Activated effector memory CD4-positive, alpha-beta T cell treated with anti-CD3 and anti-CD28 coated beads, Interleukin-2, amount 50 U/mL, for 16 hours (primary cell): ENCODE data around the gene YY1.
"Not testable (repeated sequence)": the region's sequence is repeated elsewhere in the genome, so short reads cannot be mapped to it uniquely, and the experiment has no call there.

ENCODE experiments used
- DNase-seq: peaks from one replicate; pipeline ENCODE4 v3.0.0-alpha.2; 2020

YY1 gene

GRCh38 chr14:100238419-100239210, at the start of gene YY1:
Gene YY1, plus strand, starts transcription at chr14:100239144. Its CDS starts 101 bp downstream, at chr14:100239245.
- DNase-seq = peak; percentile 100

- DNase-seq = no peak
These were observed 48.8 kb upstream of the YY1 start for GRCh38 chr14:100190126-100190525.

GRCh38 chr14:100191584-100192249, 47.2 kb upstream of the YY1 start:
- DNase-seq = no peak

GRCh38 chr14:100192250-100192671, 46.7 kb upstream of the YY1 start:
- no peak for DNase-seq

DNA sequence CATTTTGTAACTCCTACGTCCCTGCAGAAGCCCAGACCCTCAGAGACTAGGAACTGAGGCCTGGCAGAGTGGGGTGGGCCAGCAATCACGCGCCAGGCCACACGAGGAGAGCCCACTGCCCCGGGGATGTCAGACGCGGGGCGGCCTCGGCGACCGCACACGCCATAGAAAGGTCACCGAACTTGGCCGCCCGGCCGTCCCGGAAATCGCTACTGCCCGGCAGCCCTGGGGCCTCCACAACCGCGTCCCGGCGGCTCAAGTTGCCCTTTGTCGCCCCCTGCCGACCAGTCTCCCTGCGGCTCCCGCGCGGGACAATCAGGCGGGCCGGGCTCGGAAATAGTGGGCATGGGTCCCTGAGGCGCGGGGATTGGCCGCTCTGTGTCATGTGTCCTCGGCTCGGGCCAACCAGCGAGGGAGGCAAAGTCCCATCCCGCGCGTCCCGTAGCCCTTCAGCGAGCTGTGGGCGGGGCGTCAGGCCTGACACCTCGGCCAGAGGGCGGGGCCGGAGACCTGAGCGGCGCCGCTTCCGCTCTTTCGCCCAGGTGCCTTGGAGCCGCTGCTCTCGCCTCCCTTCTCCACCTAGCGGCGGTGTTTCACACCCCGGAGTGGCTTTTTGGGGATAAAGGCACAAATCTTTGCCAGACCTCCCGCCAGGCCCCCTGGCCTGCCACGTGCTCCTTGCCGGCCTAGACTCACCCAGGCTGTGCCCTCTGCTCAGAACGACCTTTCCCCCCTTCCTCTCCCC, 46.1 kb upstream of the YY1 start:
- DNase-seq = peak; percentile 100

DNA sequence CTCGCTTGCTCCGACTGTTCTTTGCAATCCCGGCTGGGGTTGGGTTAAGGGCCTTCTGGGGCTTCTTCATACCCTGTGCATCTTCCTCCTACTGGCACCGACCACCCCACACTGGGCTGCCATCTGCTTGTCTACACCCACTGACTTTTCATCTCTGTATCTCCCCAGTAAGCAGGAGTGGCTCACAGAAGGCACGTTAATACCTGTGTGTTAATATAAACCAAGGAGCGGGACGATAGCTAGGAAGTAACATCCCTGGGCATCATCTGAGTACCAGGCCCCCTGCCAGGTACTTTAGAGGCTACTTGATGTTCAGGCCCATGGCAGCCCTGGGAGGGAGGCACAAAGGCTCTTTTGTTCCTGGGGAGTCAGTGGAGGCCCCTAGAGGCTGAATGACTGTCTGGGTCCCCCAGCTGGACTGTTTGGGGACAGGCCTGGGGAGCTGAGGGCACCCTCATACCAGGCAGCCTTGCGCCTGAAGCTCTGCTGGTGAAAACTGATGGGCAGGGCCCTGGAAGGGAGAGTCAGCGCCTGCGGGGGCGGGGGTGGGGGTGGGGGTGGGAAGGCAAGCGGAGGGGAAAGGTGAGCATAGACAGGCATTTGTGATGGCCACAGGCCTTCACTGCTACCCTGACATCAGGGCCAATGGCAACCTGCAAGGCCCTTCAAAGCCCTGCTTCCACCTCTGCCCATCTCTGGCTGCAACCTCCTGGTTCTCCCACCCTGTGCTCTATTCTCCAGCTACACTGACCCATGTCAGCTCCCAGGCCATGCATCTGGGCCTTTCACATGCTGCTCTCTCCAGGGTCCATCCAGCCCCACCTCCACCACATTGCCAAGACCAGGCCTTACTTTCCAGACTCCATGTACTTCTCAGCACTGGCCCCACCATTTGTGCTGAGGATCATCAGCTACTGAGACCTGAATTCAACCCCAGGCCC, 45.3 kb upstream of the YY1 start:
- DNase-seq = no peak

- DNase-seq = no peak
These were observed 39.6 kb upstream of the YY1 start for GRCh38 chr14:100199240-100199860.

GRCh38 chr14:100200311-100200710, 38.6 kb upstream of the YY1 start:
- DNase-seq = no peak

DNA sequence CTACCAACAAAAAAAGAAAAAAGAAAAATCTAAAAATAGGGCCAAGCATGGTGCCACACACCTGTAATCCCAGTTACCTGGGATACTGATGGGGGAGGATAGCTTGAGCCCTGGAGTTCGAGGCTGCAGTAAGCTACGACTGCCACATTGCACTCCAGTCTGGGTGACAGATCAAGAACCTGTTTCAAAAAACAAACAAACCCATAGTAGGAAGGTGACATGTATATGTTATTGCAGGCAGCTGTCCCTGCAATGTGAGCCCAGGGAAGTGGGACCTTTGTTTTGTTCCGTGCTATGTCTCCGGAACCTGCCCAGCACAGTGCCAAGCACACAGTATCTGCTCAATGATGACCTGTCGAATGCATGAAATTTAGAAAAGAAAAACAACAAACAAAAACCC, 37.2 kb upstream of the YY1 start:
- DNase-seq = no peak

DNA sequence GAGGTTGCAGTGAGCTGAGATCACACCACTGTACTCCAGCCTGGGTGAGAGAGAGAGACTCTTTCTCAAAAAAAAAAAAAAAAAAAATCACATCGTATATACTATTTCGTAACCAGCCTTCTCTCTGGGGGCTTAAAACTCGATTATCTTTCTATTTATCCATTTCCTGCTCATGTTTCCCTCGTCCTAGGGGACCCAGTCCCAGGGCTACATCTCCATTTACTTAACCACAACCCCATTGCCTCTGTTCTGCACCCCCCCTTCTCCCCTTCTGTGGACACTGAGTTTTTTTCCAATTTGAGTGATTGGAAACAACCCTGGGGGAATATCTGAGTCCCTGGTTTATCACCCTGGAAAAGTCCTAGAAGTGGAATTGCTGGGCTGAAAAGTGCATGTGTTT, 36.2 kb upstream of the YY1 start:
- DNase-seq = no peak

- no peak for DNase-seq
These were observed 35.8 kb upstream of the YY1 start for GRCh38 chr14:100203146-100203545.

GRCh38 chr14:100203962-100204834, 34.7 kb upstream of the YY1 start:
- DNase-seq = no peak

DNA sequence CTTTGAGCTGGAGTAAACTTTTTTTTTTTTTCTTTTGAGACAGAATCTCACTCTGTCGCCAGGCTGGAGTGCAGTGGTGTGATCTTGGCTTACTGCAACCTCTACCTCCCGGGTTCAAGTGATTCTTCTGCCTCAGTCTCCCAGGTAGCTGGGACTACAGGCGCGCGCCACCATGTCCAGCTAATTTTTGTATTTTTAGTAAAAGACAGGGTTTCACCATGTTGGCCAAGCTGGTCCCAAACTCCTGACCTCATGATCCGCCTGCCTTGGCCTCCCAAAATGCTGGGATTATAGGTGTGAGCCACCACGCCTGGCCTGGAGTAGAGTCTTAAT, 34.1 kb upstream of the YY1 start:
- DNase-seq = not testable (repeated sequence)

GRCh38 chr14:100207588-100207987, 31.4 kb upstream of the YY1 start:
- not testable (repeated sequence) for DNase-seq

GRCh38 chr14:100208136-100208535, 30.8 kb upstream of the YY1 start:
- DNase-seq = not testable (repeated sequence)

- no peak for DNase-seq
These were observed 27.6 kb upstream of the YY1 start for GRCh38 chr14:100211366-100211765.

- DNase-seq = no peak
These were observed 27.1 kb upstream of the YY1 start for GRCh38 chr14:100211893-100212292.

DNA sequence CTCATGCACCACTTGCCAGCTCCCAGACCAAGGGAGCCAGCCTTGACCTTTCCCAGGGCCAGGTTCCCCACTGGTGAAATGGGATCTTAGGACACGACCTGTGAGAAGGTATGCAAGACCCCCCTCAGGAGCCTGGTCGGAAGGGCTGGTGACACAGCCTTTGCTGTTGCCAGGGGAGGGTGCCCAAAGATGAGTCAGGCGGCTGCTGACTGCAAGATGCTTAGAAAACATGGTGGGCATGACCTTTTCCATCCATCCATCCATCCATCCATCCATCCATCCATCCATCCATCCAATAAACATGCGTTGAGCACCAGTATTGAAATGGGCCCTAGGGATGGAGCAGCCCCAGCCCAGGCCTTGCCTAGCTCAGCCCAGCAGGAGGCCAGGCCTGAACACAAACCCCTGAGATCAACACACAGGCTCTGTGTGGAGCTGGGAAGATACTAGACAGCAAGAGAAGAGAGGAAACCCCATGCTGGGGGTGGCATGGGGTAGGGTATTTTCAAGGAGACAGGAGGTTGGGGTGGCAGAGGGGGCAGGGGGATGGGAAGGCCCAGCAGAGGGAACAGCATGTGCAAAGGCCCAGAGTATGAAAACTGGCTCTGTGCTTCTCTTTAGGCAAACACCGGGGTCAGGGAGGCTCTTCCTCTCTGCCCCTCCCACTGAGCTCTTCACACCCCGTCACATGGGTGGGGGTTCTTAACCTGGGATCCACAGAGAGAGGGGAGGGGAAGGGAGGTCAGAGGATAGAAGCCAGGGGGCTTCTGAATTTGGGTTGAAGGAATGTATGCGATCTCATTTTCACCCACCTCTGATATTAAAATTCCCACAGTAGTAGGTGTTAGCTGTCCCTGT, 26.2 kb upstream of the YY1 start:
- no peak for DNase-seq

GRCh38 chr14:100213587-100213955, 25.4 kb upstream of the YY1 start:
- no peak for DNase-seq
